ENCODE data around the gene TMEM50A.
"Not testable (repeated sequence)": the region's sequence is repeated elsewhere in the genome, so short reads cannot be mapped to it uniquely, and the experiment has no call there.

Gene TMEM50A

DNA sequence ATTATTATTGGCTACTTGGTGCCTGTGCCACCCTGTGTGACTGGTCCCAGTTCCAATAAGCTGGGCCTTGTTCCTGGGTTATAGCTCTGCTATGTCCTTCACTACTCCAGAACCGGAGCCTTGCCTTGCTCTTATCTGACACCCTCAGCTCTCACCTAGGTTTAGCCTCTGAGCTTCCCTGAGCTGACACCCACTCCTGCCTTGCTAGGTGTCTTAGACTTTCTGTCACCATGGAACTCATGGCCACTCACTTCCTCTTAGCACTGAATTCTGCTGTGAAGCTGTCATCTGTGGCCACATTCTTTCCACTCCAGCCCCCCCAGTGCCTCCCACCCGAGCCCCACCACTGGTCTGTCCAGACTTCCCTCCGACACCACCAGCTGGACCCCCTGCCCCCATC is 51.6 kb downstream of the TMEM50A start:
- not testable (repeated sequence) for FAIRE-seq

DNA sequence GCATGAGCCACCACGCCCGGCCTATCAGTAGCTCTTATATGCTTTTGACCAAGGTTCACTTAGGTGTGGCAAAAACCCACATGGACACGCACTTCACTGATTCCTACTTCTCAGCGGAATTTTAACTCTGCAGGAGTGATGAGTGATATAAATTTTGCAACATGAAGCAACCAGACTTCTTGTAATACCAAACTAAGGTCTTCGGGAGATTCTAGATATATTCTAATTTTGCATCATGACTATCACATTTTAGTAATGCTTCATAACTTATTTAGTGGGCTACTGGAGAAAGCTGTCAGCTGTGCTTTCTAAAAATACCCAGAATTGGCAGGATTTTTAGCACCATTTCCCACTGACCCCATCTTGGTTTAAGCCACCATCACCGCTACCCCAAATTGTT is 54.7 kb downstream of the TMEM50A start:
- no peak for FAIRE-seq

- not testable (repeated sequence) for FAIRE-seq
Measured at GRCh38 chr1:25397549-25397948, 59.4 kb downstream of the TMEM50A start.

GRCh38 chr1:25398079-25398478 is 59.9 kb downstream of the TMEM50A start:
- not testable (repeated sequence) for FAIRE-seq

DNA sequence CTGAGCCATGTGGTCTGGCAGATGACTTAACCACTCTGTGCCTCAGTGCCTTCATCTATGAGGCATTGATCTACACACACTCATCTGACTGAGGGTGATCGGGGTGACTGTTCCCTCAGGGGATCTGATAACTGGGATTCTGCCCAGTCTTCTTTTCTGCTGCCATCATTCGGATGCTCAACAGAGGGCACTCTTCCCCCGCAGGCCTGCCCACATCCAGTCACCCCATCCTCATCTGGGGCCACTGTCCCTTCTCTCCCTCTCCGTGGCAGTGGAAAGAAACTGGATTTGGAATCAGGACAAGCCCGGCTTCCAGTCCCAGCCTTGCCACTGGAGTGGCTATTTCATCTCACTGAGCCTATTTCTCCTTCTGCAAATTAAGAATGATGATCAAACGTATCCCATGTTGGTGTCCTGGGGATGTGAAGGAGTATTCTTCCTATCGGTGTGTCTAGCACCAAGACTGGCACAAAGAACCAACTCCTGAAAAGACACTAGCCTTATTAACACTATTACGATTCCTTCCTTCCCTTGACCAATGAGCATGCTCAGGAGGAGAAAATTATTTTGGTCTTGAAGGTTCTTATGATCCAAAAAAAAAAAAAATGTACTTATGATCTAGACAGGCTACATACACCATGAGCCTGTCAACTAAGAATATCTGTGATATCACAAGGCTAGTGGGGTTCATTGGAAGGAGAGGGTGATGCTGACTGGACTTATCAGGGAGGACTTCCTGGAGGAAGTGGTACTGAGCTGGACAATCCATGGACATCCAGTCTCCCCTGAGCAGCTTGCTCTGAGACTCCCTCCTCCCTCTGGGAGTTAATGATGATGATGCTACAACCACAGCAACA is 65.0 kb downstream of the TMEM50A start:
- FAIRE-seq = not testable (repeated sequence)

DNA sequence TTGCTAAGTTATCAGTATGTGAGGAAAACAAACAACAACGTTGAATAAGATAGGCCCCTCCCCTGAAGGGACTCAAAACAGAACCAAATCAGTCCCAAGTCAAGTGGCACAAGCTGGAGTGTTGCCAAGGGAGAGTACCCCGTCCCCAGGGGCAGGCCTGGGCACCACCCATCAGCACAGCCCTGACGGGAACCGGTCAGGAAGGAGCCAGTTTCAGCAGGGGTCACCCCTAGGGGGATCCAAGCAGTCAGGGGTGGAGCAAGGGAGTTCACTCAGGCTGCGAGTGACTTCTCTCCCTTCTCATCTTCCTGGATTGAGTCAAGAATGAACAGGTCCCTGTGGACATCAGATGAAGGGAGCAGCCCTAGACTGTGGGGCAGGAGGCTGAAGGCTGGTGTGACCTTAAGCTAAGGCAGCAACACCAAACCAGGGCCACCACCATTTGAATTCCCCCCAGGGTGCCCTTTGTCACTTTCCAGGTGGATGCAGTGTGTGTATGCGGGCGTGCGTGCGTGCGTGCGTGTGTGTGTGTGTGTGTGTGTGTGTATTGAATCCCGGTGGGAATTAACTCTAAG is 67.7 kb downstream of the TMEM50A start:
- FAIRE-seq = not testable (repeated sequence)

GRCh38 chr1:25409641-25410427 is 71.7 kb downstream of the TMEM50A start:
- not testable (repeated sequence) for FAIRE-seq

Data from G401.6 (cell line).